C4-2B (cell line): Measurements from ENCODE around the gene BSCL2.

Experiments used
- CTCF ChIP-seq: fragments of 450-650 bp; conservative IDR thresholded peaks from 2 replicates; pipeline ENCODE4 v1.5.1; 2017; ENCODE audit warnings: mild to moderate bottlenecking
- ZFX ChIP-seq: fragments of 450-650 bp; IDR thresholded peaks from 2 replicates; pipeline ENCODE4 v1.6.1; 2017

GRCh38 chr11:62664405-62665074 is 42.7 kb downstream of the BSCL2 start:
- TF ChIP-seq CTCF = no peak
- TF ChIP-seq ZFX = no peak
